Upper lobe of right lung (tissue), 1 donor: Measurements from ENCODE around the gene FBLN1. TPM values are rescaled to one million over a fixed set of nuclear protein-coding genes. Genes with fewer than 3 reads are reported as not detected.

ENCODE experiments used
- ATAC-seq: fragments of 200-7000 bp; cut with Tn5 transposase; one replicate; pipeline ENCODE4 v1.9.1; 2020; ENCODE audit warnings: mild to moderate bottlenecking, moderate library complexity
- DNase-seq: peaks from one replicate; pipeline ENCODE4 v3.0.0-alpha.2; 2020
- H3K27ac ChIP-seq: fragments of 200-600 bp; one replicate; pipeline ENCODE4 v1.8.0; 2022
- H3K27me3 ChIP-seq: fragments of 200-600 bp; one replicate; pipeline ENCODE4 v1.8.0; 2022; ENCODE audit warnings: mild to moderate bottlenecking
- H3K36me3 ChIP-seq: fragments of 200-600 bp; one replicate; pipeline ENCODE4 v1.8.0; 2022
- H3K4me1 ChIP-seq: fragments of 200-600 bp; one replicate; pipeline ENCODE4 v1.8.0; 2022
- H3K4me3 ChIP-seq: fragments of 200-600 bp; one replicate; pipeline ENCODE4 v1.8.0; 2022; ENCODE audit warnings: mild to moderate bottlenecking
- H3K9me3 ChIP-seq: fragments of 200-600 bp; one replicate; pipeline ENCODE4 v1.8.0; 2022
- CTCF ChIP-seq: fragments of 200-600 bp; IDR thresholded peaks from one replicate; pipeline ENCODE4 v1.8.0; 2022; ENCODE audit warnings: antibody characterized with exemption
- intact Hi-C: fragments of 100-400 bp; cut with DNase I; formaldehyde crosslinking; loops from one replicate; pipeline ENCODE4 v1.11.0; 2022
- total RNA-seq: library from RNA; stranded (reverse); fragmentation: NEBNext Ultra II Directional; extraction: Animal tissue kit (Norgen Biotek cat#: 25700); gene quantifications from one replicate; pipeline ENCODE4 v1.2.1, GENCODE V29; 2021
- donor health status: DM: no; HTN: yes; CAD: no; lungs with severe emphysema.

Gene FBLN1
- total RNA-seq, 1 donor from 2014 or later = 272 TPM

GRCh38 chr22:45594123-45594941 lies 91.6 kb downstream of the FBLN1 start:
- Histone ChIP-seq H3K27me3 (no peaks in the 10 kb centered on the region), H3K4me1 (no peaks in the 10 kb centered on the region), H3K27ac (no peak overlapping the region), H3K9me3 (no peaks in the 10 kb centered on the region), H3K4me3 (no peak overlapping the region), H3K36me3 (no peaks in the 10 kb centered on the region)
- DNase-seq (no peak), ATAC-seq (no peak)
- TF ChIP-seq CTCF = no peak
- intact Hi-C loops = no loop called here

GRCh38 chr22:45597460-45598192 lies 94.9 kb downstream of the FBLN1 start:
- intact Hi-C loops = no loop called here
- H3K9me3 ChIP-seq = no peaks in the 10 kb centered on the region
- H3K4me1 ChIP-seq = no peaks in the 10 kb centered on the region
- TF ChIP-seq CTCF = no peak
- peak overlapping the region; percentile 24 for H3K27ac ChIP-seq
- H3K4me3 ChIP-seq = no peak overlapping the region
- no peaks in the 10 kb centered on the region for H3K27me3 ChIP-seq
- DNase-seq (no peak), ATAC-seq (peak; percentile 71)
- no peaks in the 10 kb centered on the region for H3K36me3 ChIP-seq

GRCh38 chr22:45598596-45599217 lies 96.0 kb downstream of the FBLN1 start:
- no peak for TF ChIP-seq CTCF
- H3K36me3 ChIP-seq = no peaks in the 10 kb centered on the region
- H3K27me3 ChIP-seq = no peaks in the 10 kb centered on the region
- intact Hi-C loops = no loop called here
- H3K4me1 ChIP-seq = peaks cover 1% of the 10 kb centered on the region
- no peak overlapping the region for H3K4me3 ChIP-seq
- H3K9me3 ChIP-seq = no peaks in the 10 kb centered on the region
- no peak for DNase-seq
- no peak overlapping the region for H3K27ac ChIP-seq
- peak; percentile 4 for ATAC-seq

GRCh38 chr22:45599836-45600577 lies 97.3 kb downstream of the FBLN1 start:
- TF ChIP-seq CTCF = no peak
- no peak for ATAC-seq
- H3K36me3 ChIP-seq = no peaks in the 10 kb centered on the region
- peak; percentile 42 for DNase-seq
- H3K9me3 ChIP-seq = no peaks in the 10 kb centered on the region
- intact Hi-C loops = no loop called here
- no peak overlapping the region for H3K4me3 ChIP-seq
- H3K27me3 ChIP-seq = no peaks in the 10 kb centered on the region
- peaks cover 7% of the 10 kb centered on the region for H3K4me1 ChIP-seq
- H3K27ac ChIP-seq = no peak overlapping the region
